PC-3 (cell line): ENCODE measurements around the gene EBPL.

Source experiments
- EZH2 ChIP-seq: fragments of 300-600 bp; sonication (generic); IDR thresholded peaks from one replicate; pipeline ENCODE4 v1.6.1; 2017; ENCODE audit warnings: antibody characterized with exemption, mild to moderate bottlenecking, low read length; ENCODE audit not compliant: unreplicated experiment
- EZH2phosphoT487 ChIP-seq: fragments of 300-600 bp; sonication (generic); IDR thresholded peaks from 2 replicates; pipeline ENCODE4 v1.6.1; 2018; ENCODE audit warnings: mild to moderate bottlenecking, antibody characterized with exemption, low read length, borderline replicate concordance
- TF ChIP-seq, protein P1 (sequence below): fragments of 300-600 bp; sonication (generic); conservative IDR thresholded peaks from 2 replicates; pipeline ENCODE4 v1.5.1; 2017; ENCODE audit warnings: antibody characterized with exemption, low read depth, mild to moderate bottlenecking, low read length

DNA sequence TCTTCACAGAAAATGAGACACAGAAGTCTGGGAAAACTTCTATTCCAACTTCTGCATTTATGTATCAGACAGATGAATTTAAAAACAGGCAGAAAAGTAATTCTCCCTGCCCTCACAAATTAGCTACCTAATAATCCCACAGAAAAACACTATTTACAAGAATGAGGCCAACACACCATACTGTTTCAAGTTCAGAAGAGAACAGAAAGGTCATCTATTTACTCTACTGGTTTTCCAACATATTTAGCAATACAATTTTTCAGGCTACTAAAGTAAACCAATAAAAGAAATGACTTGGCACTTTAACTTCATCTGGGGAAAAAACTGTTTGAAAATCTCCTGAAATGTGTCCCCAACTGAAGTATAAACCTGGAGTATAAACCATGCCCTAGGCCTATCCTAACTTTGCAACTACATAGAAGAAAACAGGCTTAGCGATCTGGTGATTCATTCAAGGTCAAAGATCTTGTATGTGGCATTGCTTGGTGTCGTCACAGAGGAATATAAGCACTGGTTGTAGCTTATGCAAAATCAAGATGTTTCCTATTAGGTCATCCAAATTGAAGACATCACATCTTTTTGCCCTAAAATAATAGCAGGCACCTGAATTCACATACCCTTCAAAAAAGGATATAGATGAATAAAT is 20.1 kb upstream of the EBPL start:
- TF ChIP-seq, protein P1, sequence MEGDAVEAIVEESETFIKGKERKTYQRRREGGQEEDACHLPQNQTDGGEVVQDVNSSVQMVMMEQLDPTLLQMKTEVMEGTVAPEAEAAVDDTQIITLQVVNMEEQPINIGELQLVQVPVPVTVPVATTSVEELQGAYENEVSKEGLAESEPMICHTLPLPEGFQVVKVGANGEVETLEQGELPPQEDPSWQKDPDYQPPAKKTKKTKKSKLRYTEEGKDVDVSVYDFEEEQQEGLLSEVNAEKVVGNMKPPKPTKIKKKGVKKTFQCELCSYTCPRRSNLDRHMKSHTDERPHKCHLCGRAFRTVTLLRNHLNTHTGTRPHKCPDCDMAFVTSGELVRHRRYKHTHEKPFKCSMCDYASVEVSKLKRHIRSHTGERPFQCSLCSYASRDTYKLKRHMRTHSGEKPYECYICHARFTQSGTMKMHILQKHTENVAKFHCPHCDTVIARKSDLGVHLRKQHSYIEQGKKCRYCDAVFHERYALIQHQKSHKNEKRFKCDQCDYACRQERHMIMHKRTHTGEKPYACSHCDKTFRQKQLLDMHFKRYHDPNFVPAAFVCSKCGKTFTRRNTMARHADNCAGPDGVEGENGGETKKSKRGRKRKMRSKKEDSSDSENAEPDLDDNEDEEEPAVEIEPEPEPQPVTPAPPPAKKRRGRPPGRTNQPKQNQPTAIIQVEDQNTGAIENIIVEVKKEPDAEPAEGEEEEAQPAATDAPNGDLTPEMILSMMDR, result no peak
- no peak for TF ChIP-seq EZH2
- no peak for TF ChIP-seq EZH2phosphoT487
